Stimulated activated naive CD4-positive, alpha-beta T cell (primary cell): ENCODE measurements around the gene CIAO2A.
"Not testable (repeated sequence)": the region's sequence is repeated elsewhere in the genome, so short reads cannot be mapped to it uniquely, and the experiment has no call there.

ENCODE experiments used
- DNase-seq, 6 experiments: peaks; one replicate each; lab custom pipeline; 2025; lab: John Stamatoyannopoulos, UW

The CIAO2A gene

GRCh38 chr15:64071931-64072765, 21.5 kb downstream of the CIAO2A start:
- no peak for DNase-seq

GRCh38 chr15:64070965-64071851, 22.4 kb downstream of the CIAO2A start:
- DNase-seq: no peak

GRCh38 chr15:64070106-64070505, 23.5 kb downstream of the CIAO2A start:
- no peak for DNase-seq

GRCh38 chr15:64068133-64068532, 25.5 kb downstream of the CIAO2A start:
- no peak for DNase-seq

- peak; percentile 42 to 80 (median 53) for DNase-seq
Measured at GRCh38 chr15:64067564-64068030, 26.0 kb downstream of the CIAO2A start.

GRCh38 chr15:64066451-64066850, 27.2 kb downstream of the CIAO2A start:
- DNase-seq: no peak

GRCh38 chr15:64060716-64061115, 32.9 kb downstream of the CIAO2A start:
- no peak for DNase-seq

GRCh38 chr15:64059104-64059503, 34.5 kb downstream of the CIAO2A start:
- DNase-seq: not testable (repeated sequence)

GRCh38 chr15:64058279-64058678, 35.4 kb downstream of the CIAO2A start:
- no peak for DNase-seq

- not testable (repeated sequence) for DNase-seq
Measured at GRCh38 chr15:64053674-64054073, 40.0 kb downstream of the CIAO2A start.

- no peak for DNase-seq
Measured at GRCh38 chr15:64052925-64053491, 40.6 kb downstream of the CIAO2A start.

- no peak for DNase-seq
Measured at GRCh38 chr15:64051407-64052259, 42.0 kb downstream of the CIAO2A start.

GRCh38 chr15:64051093-64051402, 42.6 kb downstream of the CIAO2A start:
- DNase-seq: no peak

GRCh38 chr15:64050281-64051092, 43.2 kb downstream of the CIAO2A start:
- DNase-seq: no peak

GRCh38 chr15:64048781-64049460, 44.7 kb downstream of the CIAO2A start:
- DNase-seq: no peak

- DNase-seq: peak; percentile 21 to 69 (median 54)
Measured at GRCh38 chr15:64046421-64047153, 47.1 kb downstream of the CIAO2A start, which contains the start of gene DAPK2. TSS of gene DAPK2 (minus strand) at chr15:64046485. CDS start at chr15:64040261, 6,224 bp downstream.

GRCh38 chr15:64045774-64046420, 47.7 kb downstream of the CIAO2A start:
- DNase-seq: no peak

- no peak for DNase-seq
Measured at GRCh38 chr15:64045101-64045435, 48.6 kb downstream of the CIAO2A start.
